CD4-positive, alpha-beta T cell treated with Interleukin-4 for 4 hours (primary cell): ENCODE data around the gene OTC.

ENCODE experiments used
- DNase-seq: peaks from one replicate; pipeline ENCODE4 v3.0.0-alpha.2; 2020

The OTC gene

GRCh38 chrX:38468563-38469157, 116.3 kb downstream of the OTC start:
- DNase-seq, result no peak
